Esophagus mucosa (tissue), 1 donor: ENCODE measurements around the gene MYH7B. TPM values are rescaled to one million over a fixed set of nuclear protein-coding genes. Genes with fewer than 3 reads are reported as not detected.

ENCODE experiments used
- ATAC-seq: fragments of 200-7000 bp; cut with Tn5 transposase; one replicate; pipeline ENCODE4 v1.9.1; 2020
- total RNA-seq: library from RNA; stranded (reverse); gene quantifications from one replicate; pipeline ENCODE4 v1.2.4, GENCODE V29; 2023
- donor health status: DM: yes; HTN: yes; CAD: no.

MYH7B gene
- total RNA-seq, 1 donor from 2014 or later: not detected

DNA sequence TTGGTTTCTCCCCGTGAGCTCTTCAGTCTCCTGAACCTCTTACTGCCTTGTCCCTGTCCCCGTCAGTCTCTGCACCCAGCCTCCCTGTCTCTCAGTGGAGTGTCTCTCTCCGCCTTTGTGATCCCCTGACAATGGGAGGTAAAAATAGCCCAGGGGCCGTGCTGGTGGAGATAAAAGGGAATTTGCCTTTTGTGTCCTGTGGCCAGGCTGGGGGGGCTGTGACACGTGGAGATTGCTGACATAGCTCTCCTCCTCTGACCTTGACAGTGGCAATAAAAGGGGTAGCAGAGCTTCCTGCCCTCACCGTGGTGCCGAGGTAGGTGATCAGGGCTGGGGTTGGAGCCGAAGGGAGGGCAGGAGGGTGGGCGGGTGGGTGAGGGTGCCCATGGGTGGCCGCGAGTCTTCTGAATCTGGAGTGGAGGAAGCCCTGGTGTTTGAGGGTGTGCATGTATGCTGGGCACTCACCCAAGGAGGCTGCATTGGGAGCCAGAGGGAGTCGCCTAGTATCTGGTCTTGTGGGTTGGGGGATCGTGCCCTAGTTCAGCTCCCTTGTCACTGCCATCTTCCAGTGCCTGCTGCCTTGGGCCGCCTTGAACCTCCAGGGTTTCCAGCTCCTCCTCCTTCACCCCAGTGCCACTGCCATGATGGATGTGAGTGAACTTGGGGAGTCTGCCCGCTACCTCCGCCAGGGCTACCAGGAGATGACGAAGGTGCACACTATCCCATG, 21.9 kb downstream of the MYH7B start:
- no peak for ATAC-seq

DNA sequence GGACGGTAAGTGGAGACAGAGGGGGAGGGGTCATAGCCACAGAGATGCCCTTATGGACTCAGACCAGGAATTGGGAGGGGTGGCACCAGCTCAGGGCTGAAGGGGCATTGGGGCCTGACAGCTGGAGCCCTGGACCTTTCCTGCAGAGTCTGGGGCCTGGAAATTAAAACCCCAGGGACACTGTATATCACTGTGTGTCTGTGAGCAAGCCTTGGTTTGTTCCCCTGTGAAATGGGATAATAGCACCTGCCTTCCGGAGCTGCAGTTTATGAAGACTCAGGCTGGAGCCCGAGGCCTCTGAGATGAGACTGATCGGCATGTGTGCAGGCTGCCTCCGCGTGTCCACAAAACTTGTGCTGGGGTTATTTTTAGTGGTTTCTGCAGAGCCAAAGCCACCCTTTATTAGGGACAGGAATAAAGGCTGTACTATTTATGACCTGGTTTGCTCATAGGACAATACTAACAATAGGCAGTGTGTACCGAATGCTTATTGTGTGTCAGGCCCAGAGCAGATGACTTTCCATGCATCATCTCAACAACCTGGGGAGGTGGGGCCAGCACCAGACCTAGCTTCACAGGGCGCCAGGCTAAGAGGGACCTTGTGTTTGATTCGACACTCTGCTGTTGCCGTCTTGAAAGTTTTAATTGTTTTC, 22.6 kb downstream of the MYH7B start:
- no peak for ATAC-seq

GRCh38 chr20:34979366-34980153, 23.9 kb downstream of the MYH7B start:
- peak; percentile 6 for ATAC-seq

- ATAC-seq: no peak
These were observed 25.0 kb downstream of the MYH7B start for GRCh38 chr20:34980543-34981233.

- ATAC-seq: no peak
These were observed 26.8 kb downstream of the MYH7B start for GRCh38 chr20:34982270-34983088.

- no peak for ATAC-seq
These were observed 27.6 kb downstream of the MYH7B start for GRCh38 chr20:34983089-34983820.

DNA sequence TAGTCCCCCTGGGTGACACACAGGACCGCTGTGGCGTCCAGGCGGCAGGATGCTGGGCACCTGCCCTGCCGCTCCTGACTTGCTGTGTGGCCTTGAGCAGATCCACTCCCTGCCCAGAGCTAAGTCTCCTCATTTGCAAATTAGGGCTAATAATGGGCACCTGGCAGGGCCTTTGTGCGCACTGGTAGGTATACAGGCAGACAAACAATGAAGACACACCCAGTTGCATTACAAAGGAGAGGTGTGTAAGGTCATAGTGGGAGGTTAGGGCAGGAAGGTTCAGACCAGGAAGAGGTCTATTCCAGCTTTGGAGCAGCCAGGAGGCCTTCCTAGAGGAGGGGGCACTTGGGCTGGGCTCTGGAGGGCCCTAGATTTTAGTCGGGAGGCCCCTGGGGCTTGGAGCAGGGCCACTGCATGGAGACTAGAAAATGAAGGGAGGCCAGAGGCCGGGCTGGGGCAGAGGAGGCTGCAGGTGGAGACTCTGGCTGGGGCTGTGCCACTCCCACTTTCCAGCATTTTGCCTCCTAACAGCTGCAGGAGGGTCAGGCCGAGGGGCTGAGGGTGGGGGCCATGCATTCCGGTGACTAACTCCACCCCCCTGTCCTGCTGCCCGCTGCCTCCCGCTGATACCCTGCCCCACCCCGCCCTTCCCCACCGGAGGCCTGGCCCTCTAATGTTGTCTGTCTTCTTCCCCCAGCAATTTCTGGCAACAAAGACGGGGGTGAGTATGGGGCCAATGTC, 28.5 kb downstream of the MYH7B start:
- ATAC-seq: peak; percentile 67

GRCh38 chr20:34984756-34985261, 29.1 kb downstream of the MYH7B start:
- peak; percentile 14 for ATAC-seq

DNA sequence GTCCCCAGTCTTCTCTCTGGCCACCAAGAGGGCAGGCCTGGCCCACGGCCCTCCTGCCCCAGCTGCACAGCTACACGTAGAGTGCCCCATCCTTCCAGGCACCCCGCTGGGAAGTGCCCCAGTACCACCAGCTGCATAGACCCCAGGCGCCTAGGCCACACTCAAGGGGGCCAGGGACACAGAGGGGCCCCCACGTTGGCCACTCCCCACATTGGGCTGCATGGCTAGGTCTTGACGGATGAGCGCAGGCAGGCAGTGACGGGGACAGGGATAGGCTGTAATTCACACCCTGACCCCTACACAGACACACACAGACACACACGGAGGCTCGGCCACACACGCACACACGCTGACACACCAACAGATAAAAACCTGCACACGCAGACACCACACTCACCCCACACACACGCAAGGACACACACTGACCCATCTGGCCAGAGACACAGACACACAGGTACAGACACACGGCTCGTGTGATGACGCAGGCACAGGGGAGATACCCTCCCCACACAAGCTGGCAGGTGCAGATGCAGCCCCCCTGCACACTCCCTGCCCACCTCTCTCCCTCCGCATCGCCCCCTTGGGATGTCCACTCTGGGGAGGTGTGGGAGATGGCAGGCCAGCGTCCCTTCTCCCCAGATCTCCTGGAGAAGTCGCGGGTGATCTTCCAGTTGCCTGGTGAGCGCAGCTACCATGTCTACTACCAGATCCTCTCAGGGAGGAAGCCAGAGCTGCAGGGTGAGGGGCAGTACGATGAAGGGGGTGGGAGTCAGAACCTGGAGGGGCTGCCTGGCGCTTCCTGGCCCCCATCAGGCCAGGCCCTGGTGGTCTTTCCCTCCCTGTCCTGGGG, 30.0 kb downstream of the MYH7B start:
- ATAC-seq: no peak

GRCh38 chr20:34986311-34987287, 30.9 kb downstream of the MYH7B start:
- ATAC-seq: no peak

DNA sequence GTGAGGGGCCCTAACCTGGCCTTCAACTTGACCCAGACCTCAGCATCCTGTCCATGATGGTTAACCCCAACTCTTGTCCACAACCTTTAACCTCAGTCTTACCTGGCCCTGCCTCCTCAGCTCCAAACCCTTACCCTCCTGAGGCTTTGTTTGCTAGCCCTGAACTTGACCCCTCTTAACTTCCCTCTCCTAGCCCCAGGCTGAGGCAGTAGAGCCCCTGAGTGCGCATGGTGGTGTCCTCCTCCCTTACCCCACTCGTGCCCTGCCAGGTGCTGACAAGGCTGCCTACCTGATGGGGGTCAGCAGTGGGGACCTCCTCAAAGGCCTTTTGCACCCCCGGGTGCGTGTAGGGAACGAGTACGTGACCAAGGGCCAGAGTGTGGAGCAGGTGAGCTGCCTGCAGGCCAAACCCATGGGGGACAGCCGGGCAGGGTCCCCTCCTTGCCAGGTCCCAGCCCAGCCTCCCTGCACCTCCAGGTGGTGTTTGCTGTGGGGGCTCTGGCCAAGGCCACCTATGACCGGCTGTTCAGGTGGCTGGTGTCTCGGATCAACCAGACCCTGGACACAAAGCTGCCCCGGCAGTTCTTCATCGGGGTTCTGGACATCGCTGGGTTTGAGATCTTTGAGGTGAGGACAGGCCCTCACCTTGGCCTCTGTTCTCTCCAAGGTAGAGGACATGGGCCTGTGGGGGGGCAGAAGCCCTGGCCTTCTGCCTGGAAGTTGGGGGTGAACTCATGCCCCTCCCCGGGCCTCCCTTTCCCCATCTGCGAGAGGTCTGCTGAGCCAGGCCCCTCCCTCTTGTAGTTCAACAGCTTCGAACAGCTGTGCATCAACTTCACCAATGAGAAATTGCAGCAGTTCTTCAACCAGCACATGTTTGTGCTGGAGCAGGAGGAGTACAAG, 31.9 kb downstream of the MYH7B start:
- no peak for ATAC-seq

- ATAC-seq: no peak
These were observed 32.5 kb downstream of the MYH7B start for GRCh38 chr20:34988191-34988540.

GRCh38 chr20:34989118-34989517, 33.5 kb downstream of the MYH7B start:
- no peak for ATAC-seq

GRCh38 chr20:34989670-34990069, 34.0 kb downstream of the MYH7B start:
- ATAC-seq: no peak

DNA sequence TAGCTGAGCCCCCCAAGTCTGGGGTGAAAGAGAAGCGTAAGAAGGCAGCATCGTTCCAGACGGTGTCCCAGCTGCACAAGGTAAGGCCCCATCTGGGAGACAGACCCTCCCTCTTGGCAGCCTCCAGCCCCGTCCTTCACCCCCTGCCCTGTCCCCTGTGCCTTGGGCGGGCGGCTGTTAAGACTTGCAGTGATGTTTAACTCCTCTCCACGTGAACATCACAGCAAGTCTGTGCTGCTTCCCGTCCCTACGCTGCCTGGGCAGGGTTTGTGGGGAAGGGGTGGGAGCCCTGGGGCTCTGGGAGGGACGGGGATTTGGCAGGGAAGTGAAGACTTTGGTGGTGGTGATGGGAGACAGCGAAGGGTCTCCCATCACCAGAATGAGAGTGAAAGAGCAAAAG, 34.6 kb downstream of the MYH7B start:
- ATAC-seq: no peak

DNA sequence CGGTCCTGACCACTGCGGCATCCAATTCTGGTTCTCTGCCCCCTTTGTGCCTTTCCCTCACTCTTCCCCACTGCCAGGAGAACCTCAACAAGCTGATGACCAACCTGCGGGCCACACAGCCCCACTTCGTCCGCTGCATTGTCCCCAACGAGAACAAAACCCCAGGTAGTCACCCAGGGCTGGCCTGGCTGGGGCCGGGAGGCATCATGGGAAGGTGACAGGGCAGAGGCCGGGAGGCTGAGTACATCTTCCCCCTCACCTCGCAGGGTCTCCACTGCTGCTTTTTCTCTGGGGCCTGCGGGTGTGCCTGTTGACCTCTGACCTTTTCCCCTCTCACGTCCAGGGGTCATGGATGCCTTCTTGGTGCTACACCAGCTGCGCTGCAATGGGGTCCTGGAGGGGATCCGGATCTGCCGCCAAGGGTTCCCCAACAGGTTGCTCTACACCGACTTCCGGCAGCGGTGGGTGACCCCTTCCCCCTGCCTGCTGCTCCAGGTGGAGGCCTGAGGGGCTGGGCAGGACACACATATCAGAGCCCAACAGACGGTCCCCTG, 35.1 kb downstream of the MYH7B start:
- ATAC-seq: no peak
